Breast epithelium (tissue), 4 donors: ENCODE data around the gene PCNX1. TPM values are rescaled to one million over a fixed set of nuclear protein-coding genes. Genes with fewer than 3 reads are reported as not detected.
"Not testable (repeated sequence)": the region's sequence is repeated elsewhere in the genome, so short reads cannot be mapped to it uniquely, and the experiment has no call there.

Source experiments
- DNase-seq, 2 donors: peaks; one replicate each; pipeline ENCODE4 v3.0.0-alpha.2; 2019; ENCODE audit warnings: low spot score in 2 of 2
- H3K27ac ChIP-seq, 2 donors: fragments of 200-600 bp; sonication (generic) in 1 of 2; one replicate each; pipeline ENCODE4 v1.5.1; 2016 to 2019; ENCODE audit warnings: mild to moderate bottlenecking in 1 of 2
- H3K27me3 ChIP-seq, 2 donors: fragments of 200-600 bp; sonication (generic) in 1 of 2; one replicate each; pipeline versions ENCODE4 v1.5.1 to v1.6.0; 2017 to 2019; ENCODE audit warnings: control low read depth in 1 of 2, mild to moderate bottlenecking in 1 of 2
- H3K36me3 ChIP-seq: fragments of 200-600 bp; one replicate; pipeline ENCODE4 v1.5.1; 2019
- H3K4me1 ChIP-seq, 2 donors: fragments of 200-600 bp; sonication (generic); one replicate each; pipeline ENCODE4 v1.5.1; 2016 to 2019; ENCODE audit warnings: control low read depth in 1 of 2
- H3K4me3 ChIP-seq, 3 donors: fragments of 200-600 bp; sonication (generic); 1 replicate in 2 of 3; 2 replicates in 1 of 3; pipeline ENCODE4 v1.5.1; 2016 to 2019; ENCODE audit warnings: mild to moderate bottlenecking in 3 of 3, moderate library complexity in 2 of 3
- H3K9me3 ChIP-seq, 2 donors: fragments of 200-600 bp; sonication (generic) in 1 of 2; one replicate each; pipeline ENCODE4 v1.5.1; 2016 to 2019; ENCODE audit warnings: control low read depth in 1 of 2
- CTCF ChIP-seq, 3 donors: fragments of 450-650 bp; IDR thresholded peaks; one replicate each; pipeline ENCODE4 v1.5.1; 2016 to 2017; ENCODE audit warnings: antibody characterized with exemption in 3 of 3, mild to moderate bottlenecking in 3 of 3, moderate library complexity in 3 of 3
- POLR2A ChIP-seq: fragments of 450-650 bp; IDR thresholded peaks from one replicate; pipeline ENCODE4 v1.6.1; 2016; ENCODE audit warnings: antibody characterized with exemption, mild to moderate bottlenecking, moderate library complexity
- POLR2AphosphoS5 ChIP-seq, 3 donors: sonication (generic); formaldehyde crosslinking; IDR thresholded peaks; one replicate each; pipeline ENCODE4 v1.6.1; 2017; ENCODE audit warnings: antibody characterized with exemption in 3 of 3
- intact Hi-C: fragments of 100-400 bp; cut with DNase I; formaldehyde crosslinking; loops from one replicate; pipeline ENCODE4 v1.15.1; 2023; ENCODE audit warnings: low total_unique reads
- total RNA-seq, 3 donors: library from RNA; depleted of rRNA; stranded (reverse); fragments of >200 nt; gene quantifications; one replicate each; pipeline ENCODE4 v1.1.0, GENCODE V29; 2016

The PCNX1 gene
- total RNA-seq, 3 donors from 2014 or later: 61.8 to 105 (median 92.5) TPM

- Histone ChIP-seq H3K36me3 (no peaks in the 10 kb centered on the region), H3K27me3 (no peaks in the 10 kb centered on the region), H3K4me3 (no peak overlapping the region), H3K27ac (no peak overlapping the region), H3K4me1 (no peaks in the 10 kb centered on the region), H3K9me3 (peaks cover 0 to 10% of the 10 kb centered on the region in 2 donors)
- intact Hi-C loops: no loop called here
- no peak for TF ChIP-seq POLR2A
- no peak for TF ChIP-seq POLR2AphosphoS5 (IDR thresholded peaks at IDR 0.05)
- TF ChIP-seq CTCF (IDR thresholded peaks at IDR 0.05): no peak
- no peak for DNase-seq
These were observed 216.4 kb downstream of the PCNX1 start for GRCh38 chr14:71123579-71124135.

- H3K36me3 ChIP-seq, H3K4me3 ChIP-seq, H3K4me1 ChIP-seq, H3K27me3 ChIP-seq, H3K9me3 ChIP-seq, H3K27ac ChIP-seq, DNase-seq: not testable (repeated sequence)
- intact Hi-C loops: loop anchor here (5.0 kb wide), 1 partner anchor 622 kb away; no protein-coding TSS in a partner anchor
These were observed 222.6 kb downstream of the PCNX1 start for GRCh38 chr14:71129716-71130490.

GRCh38 chr14:71130491-71131179, 223.4 kb downstream of the PCNX1 start:
- Histone ChIP-seq H3K27me3 (no peaks in the 10 kb centered on the region), H3K9me3 (no peaks in the 10 kb centered on the region), H3K4me1 (no peaks in the 10 kb centered on the region), H3K4me3 (no peak overlapping the region), H3K27ac (no peak overlapping the region), H3K36me3 (no peaks in the 10 kb centered on the region)
- intact Hi-C loops: loop anchor here (5.0 kb wide), 1 partner anchor 622 kb away; no protein-coding TSS in a partner anchor
- TF ChIP-seq POLR2A: no peak
- TF ChIP-seq CTCF (IDR thresholded peaks at IDR 0.05): no peak
- TF ChIP-seq POLR2AphosphoS5 (IDR thresholded peaks at IDR 0.05): no peak
- DNase-seq: no peak

GRCh38 chr14:71133296-71133695, 226.0 kb downstream of the PCNX1 start:
- intact Hi-C loops: loop anchor here (5.0 kb wide), 1 partner anchor 619 kb away; no protein-coding TSS in a partner anchor

GRCh38 chr14:71135496-71135895, 228.2 kb downstream of the PCNX1 start:
- H3K27me3 ChIP-seq: no peaks in the 10 kb centered on the region
- intact Hi-C loops: no loop called here
- DNase-seq: no peak
- no peak overlapping the region for H3K4me3 ChIP-seq
- H3K36me3 ChIP-seq: no peaks in the 10 kb centered on the region
- TF ChIP-seq CTCF (IDR thresholded peaks at IDR 0.05) (no peak), POLR2A (no peak), POLR2AphosphoS5 (IDR thresholded peaks at IDR 0.05) (no peak)
- H3K9me3 ChIP-seq: no peaks in the 10 kb centered on the region
- H3K4me1 ChIP-seq: peaks cover 0 to 3% of the 10 kb centered on the region in 2 donors
- no peak overlapping the region for H3K27ac ChIP-seq

More at GRCh38 chr14:71133296-71133695, 226.0 kb downstream of the PCNX1 start:
- no peaks in the 10 kb centered on the region for H3K9me3 ChIP-seq
- TF ChIP-seq POLR2A (no peak), CTCF (IDR thresholded peaks at IDR 0.05) (no peak), POLR2AphosphoS5 (IDR thresholded peaks at IDR 0.05) (no peak)
- H3K4me1 ChIP-seq: no peaks in the 10 kb centered on the region
- no peak overlapping the region for H3K4me3 ChIP-seq
- no peaks in the 10 kb centered on the region for H3K27me3 ChIP-seq
- no peaks in the 10 kb centered on the region for H3K36me3 ChIP-seq
- H3K27ac ChIP-seq: no peak overlapping the region
- no peak for DNase-seq
